GM12878 (cell line): ENCODE measurements around the gene SCRG1. TPM values are rescaled to one million over a fixed set of nuclear protein-coding genes. Genes with fewer than 3 reads are reported as not detected.

Experiments
- ATAC-seq: fragments of 200-7000 bp; cut with Tn5 transposase; 3 replicates; pipeline ENCODE4 v1.9.1; 2020; ENCODE audit warnings: mild to moderate bottlenecking, moderate library complexity
- BruUV-seq: library from RNA; stranded (reverse); fragments of 400-500 nt; replicated peaks from 2 replicates; lab custom pipeline; 2021; lab: Mats Ljungman, UMichigan
- CTCF ChIA-PET: fragments of 300-600 bp; sonication (Branson Sonifier 250); formaldehyde crosslinking; extraction: SDS; loops from one replicate; lab custom pipeline; 2021; ENCODE audit warnings: inconsistent platforms; lab: Yijun Ruan, JAX
- POLR2A ChIA-PET: fragments of 350-600 bp; formaldehyde crosslinking; extraction: SDS; loops from one replicate; lab custom pipeline; 2021; ENCODE audit warnings: inconsistent platforms; lab: Charles Lee
- RAD21 ChIA-PET: fragments of 300-600 bp; sonication (Branson Sonifier 250); formaldehyde crosslinking; loops from one replicate; lab custom pipeline; 2023; ENCODE audit warnings: antibody characterized with exemption; ENCODE audit not compliant: unreplicated experiment; lab: Charles Lee
- SMC1A ChIA-PET: fragments of 300-600 bp; sonication (Branson Sonifier 250); formaldehyde crosslinking; loops from one replicate; lab custom pipeline; 2023; ENCODE audit not compliant: unreplicated experiment, uncharacterized antibody; lab: Charles Lee
- DNase-seq: peaks from one replicate; pipeline ENCODE4 v3.0.0-alpha.2; 2011; ENCODE audit warnings: low read depth, low spot score
- FAIRE-seq: peaks from 3 replicates; lab custom pipeline; 2011; peaks lifted over from hg19 to GRCh38; lab: Jason Lieb, UNC
- H2AFZ ChIP-seq: 2 replicates; pipeline ENCODE4 v1.6.0; 2011; ENCODE audit warnings: low read depth, low read length, control low read depth; ENCODE audit not compliant: control insufficient read depth
- H3K27ac ChIP-seq: 2 replicates; pipeline ENCODE4 v1.5.1; 2011; ENCODE audit warnings: control low read depth; ENCODE audit not compliant: control insufficient read depth, insufficient read depth
- H3K27me3 ChIP-seq, 2 experiments: replicated peaks in 1 of 2; 2 replicates each; pipeline versions ENCODE4 v1.6.0 to v1.6.1; 2011; ENCODE audit warnings: low read length in 1 of 2; ENCODE audit not compliant: control insufficient read depth in 2 of 2, insufficient read depth in 2 of 2
- H3K36me3 ChIP-seq, 2 experiments: 2 replicates each; pipeline ENCODE4 v1.5.1; 2011; ENCODE audit warnings: low read length in 1 of 2; ENCODE audit not compliant: control insufficient read depth in 2 of 2, insufficient read depth in 2 of 2
- H3K4me1 ChIP-seq: 2 replicates; pipeline ENCODE4 v1.6.1; 2011; ENCODE audit warnings: mild to moderate bottlenecking, low read length, moderate library complexity, mixed read lengths; ENCODE audit not compliant: control insufficient read depth, insufficient read depth
- H3K4me2 ChIP-seq: 2 replicates; pipeline ENCODE4 v1.6.0; 2011; ENCODE audit warnings: control low read depth; ENCODE audit not compliant: control insufficient read depth, insufficient read depth
- H3K4me3 ChIP-seq: fragments of 200-600 bp; sonication (generic); 2 replicates; pipeline ENCODE4 v1.5.1; 2016
- H3K79me2 ChIP-seq: 2 replicates; pipeline ENCODE4 v1.6.0; 2011; ENCODE audit warnings: low read length; ENCODE audit not compliant: control insufficient read depth, insufficient read depth
- H3K9ac ChIP-seq: 2 replicates; pipeline ENCODE4 v1.8.0; 2011; ENCODE audit warnings: low read length, control low read depth, mixed read lengths; ENCODE audit not compliant: control insufficient read depth, insufficient read depth
- H3K9me3 ChIP-seq: replicated peaks from 3 replicates; pipeline ENCODE4 v1.5.1; 2011; ENCODE audit warnings: mild to moderate bottlenecking, low read length; ENCODE audit not compliant: control insufficient read depth, insufficient read depth
- H4K20me1 ChIP-seq: 2 replicates; pipeline ENCODE4 v1.6.0; 2011; ENCODE audit not compliant: control insufficient read depth, insufficient read depth
- CHD1 ChIP-seq: IDR thresholded peaks from 2 replicates; pipeline ENCODE4 v1.6.1; 2012; ENCODE audit warnings: low read depth, low read length, improper control_type of control experiment
- FOS ChIP-seq: IDR thresholded peaks from 3 replicates; pipeline ENCODE4 v1.6.1; 2011; ENCODE audit warnings: borderline replicate concordance; ENCODE audit not compliant: insufficient read length; ENCODE audit errors: extremely low read depth
- FOXM1 ChIP-seq: IDR thresholded peaks from 2 replicates; pipeline ENCODE4 v1.6.1; 2012; ENCODE audit warnings: low read depth, mild to moderate bottlenecking, inconsistent platforms, low read length, moderate library complexity
- IKZF1 ChIP-seq: fragments of 450-650 bp; conservative IDR thresholded peaks from 2 replicates; pipeline ENCODE4 v1.6.1; 2017; ENCODE audit warnings: antibody characterized with exemption, mild to moderate bottlenecking
- IKZF2 ChIP-seq, 2 experiments: fragments of 450-650 bp; IDR thresholded peaks; 2 replicates each; pipeline ENCODE4 v1.6.1; 2017; ENCODE audit warnings: mild to moderate bottlenecking in 2 of 2, moderate library complexity in 2 of 2
- LARP7 ChIP-seq: fragments of 450-650 bp; IDR thresholded peaks from 2 replicates; pipeline ENCODE4 v1.6.1; 2017; ENCODE audit warnings: mild to moderate bottlenecking
- MEF2B ChIP-seq: fragments of 450-650 bp; IDR thresholded peaks from 2 replicates; pipeline ENCODE4 v1.6.1; 2018; ENCODE audit warnings: mild to moderate bottlenecking, moderate library complexity; ENCODE audit not compliant: partially characterized antibody, poor library complexity, severe bottlenecking
- MYC ChIP-seq: IDR thresholded peaks from 2 replicates; pipeline ENCODE4 v1.6.1; 2011; ENCODE audit warnings: mild to moderate bottlenecking, low read length, moderate library complexity, inconsistent platforms; ENCODE audit not compliant: insufficient read depth, insufficient replicate concordance, insufficient read length, severe bottlenecking
- POLR2AphosphoS5 ChIP-seq: IDR thresholded peaks from 2 replicates; pipeline ENCODE4 v1.6.1; 2011; ENCODE audit warnings: mild to moderate bottlenecking, low read length, inconsistent platforms
- ZBTB33 ChIP-seq: fragments of 450-650 bp; IDR thresholded peaks from 2 replicates; pipeline ENCODE4 v1.6.1; 2017; ENCODE audit warnings: mild to moderate bottlenecking
- ZSCAN29 ChIP-seq: fragments of 450-650 bp; IDR thresholded peaks from 2 replicates; pipeline ENCODE4 v1.6.1; 2017; ENCODE audit warnings: mild to moderate bottlenecking, moderate library complexity
- WGBS: methylation state at CpG from one replicate; pipeline ENCODE4 v1.1.6; 2016; ENCODE audit warnings: low lambda C conversion rate; ENCODE audit not compliant: insufficient replicate concordance, insufficient coverage; ENCODE audit errors: missing lambda C conversion rate; 5-methylcytosine and 5-hydroxymethylcytosine counted together
- in situ Hi-C: fragments of 300-500 bp; cut with MboI; formaldehyde crosslinking; loops from 9 replicates; pipeline ENCODE4 v1.14.3; 2018; ENCODE audit warnings: mixed read lengths
- intact Hi-C: fragments of 100-400 bp; cut with micrococcal nuclease; formaldehyde crosslinking; loops from one replicate; pipeline ENCODE4 v1.14.2; 2022; ENCODE audit not compliant: unreplicated experiment
- polyA plus RNA-seq, 11 experiments: library from polyadenylated mRNA; depleted of rRNA in 4 of 11; unstranded in 6 of 11; stranded (reverse) in 5 of 11; fragments of >200 nt; fragmentation: Nextera tagmentation in 4 of 11; fragmentation: Illumina TruSeq in 1 of 11; extraction: Ambion mirVana in 4 of 11; extraction: Trizol in 1 of 11; gene quantifications; 1 replicate in 1 of 11; 2 replicates in 10 of 11; pipeline versions ENCODE4 v1.2.1 to v1.2.3, GENCODE V29; 2011 to 2016; ENCODE audit warnings: inconsistent platforms in 2 of 11, missing spikeins in 2 of 11, low read depth in 1 of 11
- total RNA-seq, 4 experiments: library from RNA; depleted of rRNA in 3 of 4; stranded (reverse); fragments of >200 nt in 3 of 4; fragmentation: Illumina TruSeq in 1 of 4; extraction: Trizol in 1 of 4; gene quantifications; 2 replicates each; pipeline versions ENCODE4 v1.2.1 to v1.2.3, GENCODE V29; 2013 to 2021

SCRG1 gene
- total and polyA plus RNA-seq, 10 of the 15 experiments (the other 5 are each of a cell fraction or from before 2014, with no cell fraction given) = 0.02 to 0.58 (median 0.54) TPM; not detected in 7

- intact Hi-C loops = no loop called here
- no peak overlapping the region for H2AFZ ChIP-seq
- no peaks in the 10 kb centered on the region for H3K27me3 ChIP-seq
- TF ChIP-seq IKZF2 (IDR thresholded peaks at IDR 0.05) (no peak), MEF2B (no peak), FOS (no peak), CHD1 (no peak), MYC (no peak), ZBTB33 (no peak), LARP7 (no peak), ZSCAN29 (no peak), POLR2AphosphoS5 (no peak), IKZF1 (no peak), FOXM1 (no peak)
- H3K4me1 ChIP-seq = no peaks in the 10 kb centered on the region
- ChIA-PET SMC1A (interaction anchor here (1.7 kb wide), 1 partner anchor 13 kb away, joined by 5 read pairs; no protein-coding TSS in a partner anchor), POLR2A (interaction anchor here (1.6 kb wide), 1 partner anchor 48 kb away, joined by 4 read pairs; the partner anchor contains the start of gene HMGB2), RAD21 (no interaction called here), CTCF (interaction anchor here (1.2 kb wide), 1 partner anchor 31 kb away, joined by 5 read pairs; no protein-coding TSS in a partner anchor)
- no peaks in the 10 kb centered on the region for H3K9me3 ChIP-seq
- in situ Hi-C loops = no loop called here
- H3K36me3 ChIP-seq = no peaks in the 10 kb centered on the region
- no TSS peak for BruUV-seq
- no peak overlapping the region for H3K4me3 ChIP-seq
- no peaks in the 10 kb centered on the region for H3K79me2 ChIP-seq
- DNase-seq = no peak
- WGBS = 95% methylated on average over 4 of the region's 4 CpGs
- no peaks in the 10 kb centered on the region for H4K20me1 ChIP-seq
- FAIRE-seq = no peak
- ATAC-seq = no peak
- H3K4me2 ChIP-seq = no peak overlapping the region
- no peak overlapping the region for H3K9ac ChIP-seq
- H3K27ac ChIP-seq = no peak overlapping the region
Observed at GRCh38 chr4:173382349-173382748, 16.6 kb downstream of the SCRG1 start.
